NCI-H510A (cell line): ENCODE measurements around the gene CD151.

Experiments
- DNase-seq: peaks from one replicate; lab custom pipeline; 2025; lab: John Stamatoyannopoulos, UW

CD151 gene

DNA sequence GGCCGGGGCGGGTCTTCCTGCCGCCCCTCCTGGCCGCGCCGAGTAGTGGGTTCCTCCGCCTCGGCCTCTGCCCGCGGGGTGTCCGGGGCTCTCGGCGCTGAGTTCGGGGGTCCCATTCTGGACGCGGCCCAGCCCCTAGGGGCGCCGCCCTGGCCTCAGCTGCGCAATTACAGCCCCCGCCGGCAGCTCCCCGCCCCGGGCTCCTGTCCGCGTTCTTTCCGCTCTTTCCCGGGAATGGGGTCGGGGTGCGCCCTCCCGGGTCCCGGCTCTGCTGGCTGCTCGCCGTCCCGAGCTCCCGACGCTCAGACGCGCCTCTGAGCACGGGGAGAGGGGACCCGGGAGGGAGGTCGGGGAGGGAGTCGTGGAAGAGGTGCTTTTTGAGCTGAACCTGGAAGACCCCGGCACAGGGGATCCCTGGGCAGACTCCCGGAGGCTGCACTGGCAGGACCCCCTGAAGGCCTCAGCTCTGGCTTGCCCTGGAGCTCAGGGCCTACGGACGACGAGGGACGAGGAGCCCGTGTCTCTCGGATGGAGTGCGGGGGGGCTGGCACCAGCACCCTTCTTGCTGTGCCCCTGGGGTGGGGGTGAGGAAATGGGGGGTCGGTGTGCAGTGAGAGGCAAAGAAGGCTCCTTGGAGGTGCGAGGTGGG lies 10.5 kb downstream of the CD151 start:
- no peak for DNase-seq

DNA sequence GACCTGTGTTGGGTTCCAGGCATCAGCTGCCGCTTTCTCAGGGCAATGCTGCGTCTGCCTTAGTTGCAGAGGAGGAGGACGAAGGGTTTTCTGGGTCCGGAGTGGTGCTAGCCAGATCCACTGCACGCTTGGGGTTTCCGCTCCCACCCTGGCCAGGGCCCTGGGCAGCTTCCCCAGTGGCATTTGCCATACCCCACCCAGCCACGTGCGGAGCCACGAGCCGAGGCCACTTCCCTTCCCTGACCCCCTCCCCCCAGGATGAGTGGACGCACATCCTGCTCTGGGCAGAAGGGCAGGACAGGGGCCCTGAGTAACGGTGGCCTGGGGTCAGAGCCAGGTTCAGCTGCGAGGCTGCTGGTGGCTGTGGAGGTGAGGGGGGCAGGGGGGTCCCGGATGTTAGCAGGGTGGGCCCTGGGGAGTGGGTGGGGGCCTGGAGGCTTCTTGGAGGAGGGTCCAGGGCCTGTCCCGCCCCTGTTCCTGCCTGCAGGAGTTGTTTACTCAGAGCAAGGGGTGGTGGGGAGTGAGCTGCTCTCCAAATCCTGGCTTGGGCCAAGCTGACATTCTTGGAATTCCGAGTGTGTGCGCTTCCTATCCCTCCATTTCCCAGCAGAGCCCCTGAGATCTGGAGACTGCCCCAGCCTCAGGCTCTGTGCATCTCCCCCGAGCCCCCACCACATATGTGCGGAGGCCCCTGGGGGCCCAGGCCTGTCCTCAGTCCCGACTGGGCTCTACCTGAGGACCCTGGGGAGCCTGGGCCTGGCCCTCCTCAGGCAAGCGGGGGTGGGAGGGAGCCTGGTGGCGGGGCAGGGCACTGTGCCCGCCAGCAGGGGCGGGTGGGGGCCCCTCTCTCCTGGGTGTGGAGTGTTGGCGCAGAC lies 11.3 kb downstream of the CD151 start:
- DNase-seq: no peak

DNA sequence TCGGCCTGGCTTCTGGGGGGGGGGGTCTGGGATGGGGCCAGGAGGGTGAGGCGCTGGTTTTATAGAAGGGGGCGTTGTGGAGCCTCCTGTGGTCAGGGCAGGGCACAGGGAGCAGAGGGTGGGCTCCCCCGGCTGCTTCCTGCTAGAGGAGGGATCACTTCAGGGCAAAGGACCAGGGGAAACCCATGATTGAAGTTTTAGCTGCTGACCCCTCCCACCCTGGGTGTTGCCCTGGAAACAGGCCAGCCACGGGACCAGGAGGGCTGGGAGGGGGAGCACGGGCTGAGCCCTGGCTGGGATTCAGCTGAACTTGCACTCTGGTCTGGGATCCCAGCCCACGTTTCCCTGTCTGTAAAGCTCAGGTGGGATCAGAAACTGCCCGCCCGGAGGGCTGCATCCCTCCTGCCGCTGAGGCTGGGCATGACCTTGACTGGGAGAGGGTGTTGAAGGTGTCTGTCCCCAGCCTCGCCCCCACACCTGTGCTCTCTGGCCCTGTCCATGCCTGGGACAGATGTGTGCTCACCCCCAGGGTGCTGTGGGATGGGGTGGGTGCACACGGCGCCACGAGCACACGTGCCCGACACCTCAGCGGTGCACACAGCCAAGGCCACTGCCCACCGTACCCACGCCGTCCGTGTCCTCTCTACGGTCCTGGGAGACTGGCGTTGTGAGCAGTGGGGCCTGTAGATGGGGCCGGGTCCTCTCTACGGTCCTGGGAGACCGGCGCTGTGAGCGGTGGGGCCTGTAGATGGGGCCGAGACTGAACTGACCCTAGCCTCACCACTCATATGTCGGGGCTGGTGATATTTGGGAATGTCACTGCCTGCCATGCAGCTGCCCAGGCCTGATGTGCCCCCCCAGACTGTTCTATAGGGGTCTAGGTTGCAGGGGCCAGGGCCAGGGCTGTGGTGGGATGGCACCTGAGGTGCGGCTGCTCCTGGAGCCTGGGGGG lies 12.2 kb downstream of the CD151 start:
- no peak for DNase-seq

DNA sequence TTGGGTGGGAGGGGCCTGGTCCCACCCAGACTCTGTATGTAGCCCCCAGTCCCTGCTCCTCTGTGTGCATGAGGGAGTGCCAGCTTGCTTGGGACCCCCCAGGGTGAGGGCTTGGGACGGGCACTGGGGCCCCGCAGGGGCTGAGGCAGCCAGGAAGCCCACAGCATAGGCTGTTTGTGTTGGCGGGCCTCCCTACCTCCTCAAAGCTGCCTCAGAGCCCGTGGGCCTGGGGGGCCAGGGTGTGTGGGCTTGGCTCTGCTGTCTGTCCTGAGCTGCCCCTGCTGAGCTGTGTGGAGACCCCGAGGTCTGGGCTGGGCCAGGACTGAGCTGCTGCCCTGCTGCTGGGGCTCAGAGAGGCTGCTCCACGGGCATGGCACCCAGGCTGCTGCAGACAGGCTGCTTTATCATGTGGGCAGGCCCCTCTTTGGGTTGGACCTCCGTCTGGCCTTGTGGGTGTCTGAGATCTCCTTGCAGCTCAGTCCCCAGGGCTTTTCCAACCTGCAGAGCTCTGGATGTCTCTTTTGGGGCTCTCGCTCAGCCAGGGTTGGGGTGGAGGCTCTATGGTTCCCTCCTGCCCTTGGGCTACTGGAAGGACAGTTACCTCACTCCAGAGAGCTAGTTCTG lies 13.2 kb downstream of the CD151 start:
- DNase-seq: no peak

DNA sequence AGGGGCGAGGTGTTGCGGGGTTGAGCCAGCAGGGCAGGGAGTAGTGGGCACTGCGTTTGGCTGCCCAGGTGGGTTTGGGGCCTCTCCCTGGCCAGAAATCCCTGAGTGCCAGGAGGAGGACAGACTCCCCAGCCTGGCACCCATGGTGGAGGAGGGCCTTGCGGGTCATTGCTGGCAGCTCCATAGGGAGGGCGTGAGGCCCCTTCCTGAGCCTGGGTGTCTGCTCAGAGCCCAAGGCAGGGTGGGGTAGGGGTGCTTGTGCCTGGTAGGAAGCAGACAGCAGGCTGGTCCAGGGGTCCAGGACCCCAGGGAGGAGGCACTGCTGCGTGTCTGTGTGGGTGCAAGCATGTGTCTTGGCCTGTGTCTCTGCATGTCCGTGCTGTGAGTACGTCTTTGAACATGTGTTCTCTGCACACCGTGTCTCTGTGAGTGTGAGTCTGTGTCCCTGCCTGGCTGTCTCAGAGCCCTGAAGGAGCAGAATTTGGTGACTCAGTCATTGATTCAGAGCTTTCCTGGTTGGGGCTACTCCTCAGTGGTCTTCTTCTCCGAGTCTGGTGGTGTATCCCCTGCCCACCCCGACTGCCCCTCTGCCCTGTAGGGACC lies 13.8 kb downstream of the CD151 start:
- no peak for DNase-seq

DNA sequence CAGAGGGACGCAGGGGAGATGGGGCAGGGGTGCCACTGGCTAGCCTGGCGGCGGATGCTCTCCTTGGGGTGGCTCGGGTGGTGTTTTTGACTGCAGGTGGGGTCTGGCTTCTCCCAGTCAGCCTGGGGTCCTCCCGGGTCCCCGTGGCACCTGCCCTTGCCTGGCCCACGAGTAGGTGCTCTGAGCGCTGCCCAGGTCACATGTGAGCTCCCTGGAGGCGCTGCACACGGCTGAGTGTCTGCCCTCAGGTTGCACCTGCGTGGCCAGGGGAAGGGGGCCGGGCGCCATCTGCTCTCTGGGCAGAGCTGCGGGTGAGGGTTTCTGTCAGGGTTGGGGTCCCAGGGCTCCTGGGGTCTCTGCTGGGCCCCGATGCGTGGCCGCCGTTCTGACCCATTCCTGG lies 15.1 kb downstream of the CD151 start:
- DNase-seq: no peak

DNA sequence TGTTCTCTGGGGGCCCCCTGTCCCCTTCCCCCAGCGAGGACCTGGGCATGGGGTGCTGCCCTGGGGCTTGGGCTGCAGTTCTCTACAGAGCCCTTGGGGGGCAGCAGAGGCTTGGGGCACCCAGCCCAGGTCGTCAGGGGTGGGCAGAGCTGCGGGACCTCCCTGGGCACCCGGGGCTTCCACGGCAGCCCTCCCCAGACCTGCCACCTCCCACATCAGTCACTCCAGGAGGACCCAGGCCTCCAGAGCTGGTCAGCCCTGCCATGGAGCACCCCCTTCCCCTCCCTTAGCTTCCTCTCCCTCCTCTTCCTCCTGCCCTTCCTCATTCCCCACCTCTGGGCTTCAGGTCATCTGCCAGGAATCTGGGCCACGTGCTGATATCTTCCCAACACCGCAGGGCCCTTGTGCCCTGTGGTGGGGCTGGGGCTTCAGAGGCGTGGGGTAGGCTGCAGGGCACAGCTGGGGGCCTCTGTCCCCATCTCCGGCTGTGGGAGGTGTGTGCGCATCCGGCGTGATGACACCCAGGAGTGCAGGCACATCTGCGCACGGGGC lies 15.7 kb downstream of the CD151 start:
- DNase-seq: no peak

DNA sequence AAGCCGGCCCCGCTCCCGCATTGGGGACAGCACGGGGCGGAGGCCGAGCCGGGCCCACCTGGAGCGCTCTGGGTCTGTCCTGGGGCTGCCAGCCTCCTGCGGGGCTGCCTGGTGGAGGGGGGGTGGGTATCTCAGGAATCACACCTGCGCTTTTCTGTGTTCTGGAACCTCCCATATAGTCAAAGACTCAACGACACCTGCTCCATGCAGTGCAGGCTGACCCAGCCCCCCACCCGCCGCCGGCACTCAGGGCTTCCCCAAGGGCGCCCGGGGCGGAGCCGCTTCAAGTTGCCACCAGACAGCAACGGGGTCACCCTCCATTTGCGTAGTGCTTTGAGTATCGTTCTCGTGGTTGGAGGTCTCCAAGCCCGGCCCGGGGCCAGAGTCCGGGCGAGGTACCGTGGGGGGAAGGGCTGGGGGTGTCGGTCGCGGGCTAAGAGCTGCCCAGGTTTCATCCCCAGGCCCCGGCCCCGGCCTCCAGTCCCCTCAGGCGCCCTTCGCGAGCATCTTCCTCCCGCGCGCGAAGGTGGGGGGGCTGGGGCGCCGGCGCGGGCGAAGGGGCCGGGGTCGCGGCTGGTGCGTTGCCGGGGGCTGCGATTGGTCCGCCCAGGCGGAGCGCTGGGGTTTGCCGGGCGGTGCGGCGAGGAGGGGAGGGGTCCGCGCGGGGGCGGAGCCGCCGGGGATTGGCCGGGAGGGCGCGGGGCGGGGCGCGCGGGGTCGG lies 16.5 kb downstream of the CD151 start:
- peak; percentile 41 for DNase-seq

DNA sequence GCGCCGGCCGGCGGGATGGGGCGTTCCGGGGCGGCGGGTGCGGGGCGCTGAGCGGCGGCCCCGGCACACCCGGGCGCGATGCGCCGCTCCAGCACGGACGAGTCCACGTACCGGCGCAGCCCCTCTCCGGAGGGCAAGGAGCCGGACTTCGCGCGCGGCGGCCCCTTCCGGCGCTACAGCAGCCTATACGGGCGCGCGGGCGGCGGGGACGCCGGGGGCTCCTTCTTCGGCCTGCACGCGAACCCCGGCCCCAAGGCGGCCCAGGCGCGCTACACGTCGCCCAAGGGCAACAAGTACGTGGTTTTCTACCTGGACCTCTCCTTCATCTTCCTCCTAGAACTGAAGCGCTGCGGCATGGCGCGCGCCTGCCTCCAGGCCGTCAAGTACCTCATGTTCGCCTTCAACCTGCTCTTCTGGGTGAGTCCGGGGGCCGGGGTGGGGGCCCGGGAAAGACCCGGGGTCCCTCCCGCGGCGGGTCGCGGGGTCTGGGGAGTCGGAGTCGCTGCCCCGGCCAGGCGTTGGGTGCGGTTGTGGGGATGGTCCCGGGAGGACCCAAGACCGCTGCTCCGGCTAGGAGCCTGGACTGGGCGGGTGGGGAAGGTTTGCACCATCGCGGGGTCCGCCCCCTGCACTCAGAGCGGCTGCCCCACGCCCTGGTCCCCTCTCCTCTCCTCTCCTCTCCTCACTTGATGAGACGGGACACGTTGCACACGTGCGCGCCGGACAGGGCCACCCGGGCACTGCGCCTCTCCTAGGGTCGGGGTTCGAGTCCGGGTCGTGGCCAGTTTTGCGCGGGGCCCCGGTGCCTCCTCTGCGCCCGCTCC lies 17.4 kb downstream of the CD151 start:
- DNase-seq: no peak

DNA sequence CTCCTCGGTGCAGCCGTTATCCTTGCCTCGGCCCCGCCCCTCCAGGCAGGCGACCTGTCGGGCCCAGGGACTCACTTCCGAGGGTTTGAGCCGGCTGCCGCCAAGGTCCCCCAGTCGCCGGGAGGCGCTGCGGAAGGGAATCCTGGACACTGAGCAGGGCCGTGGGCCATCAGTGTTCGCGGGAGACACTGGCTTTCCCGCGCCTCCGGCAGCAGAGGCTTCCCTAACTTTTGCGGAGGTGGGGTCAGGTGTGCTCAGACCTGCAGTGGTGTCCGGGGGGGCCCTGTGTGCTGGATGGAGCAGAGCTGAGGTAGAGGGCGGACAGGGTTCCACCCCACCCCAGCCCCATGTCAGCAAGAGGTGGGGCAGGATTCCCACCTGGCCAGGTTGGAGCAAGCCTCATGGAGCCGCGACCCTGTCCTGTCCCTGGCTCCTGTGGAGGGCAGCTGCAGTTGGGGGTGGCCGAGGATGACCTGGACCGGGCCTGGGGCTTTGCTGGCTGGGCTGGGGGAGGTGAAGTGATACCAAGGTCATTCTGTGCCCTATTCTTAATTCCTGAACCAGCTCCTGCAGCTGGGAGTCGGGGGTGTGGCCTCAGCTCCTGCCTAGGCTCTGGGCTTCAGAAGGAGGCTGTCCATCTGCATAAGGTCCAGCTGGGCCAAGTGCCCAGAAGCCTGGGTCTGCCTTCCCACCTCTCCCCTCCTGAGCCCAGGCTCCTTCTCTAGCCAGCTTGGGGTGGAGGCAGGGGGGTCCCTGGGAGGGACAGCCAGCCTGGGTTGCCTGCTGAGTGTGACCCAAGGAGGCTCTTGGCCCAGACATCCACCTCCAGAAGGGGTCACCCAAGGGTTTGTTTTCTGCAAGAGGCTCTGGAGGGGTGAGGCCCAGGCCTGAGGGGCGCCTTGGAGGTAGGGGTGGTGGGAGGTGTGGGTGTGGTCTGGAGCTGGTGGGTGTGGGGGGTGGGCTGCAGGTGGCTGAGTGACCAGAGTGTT lies 18.3 kb downstream of the CD151 start:
- DNase-seq: peak; percentile 27

DNA sequence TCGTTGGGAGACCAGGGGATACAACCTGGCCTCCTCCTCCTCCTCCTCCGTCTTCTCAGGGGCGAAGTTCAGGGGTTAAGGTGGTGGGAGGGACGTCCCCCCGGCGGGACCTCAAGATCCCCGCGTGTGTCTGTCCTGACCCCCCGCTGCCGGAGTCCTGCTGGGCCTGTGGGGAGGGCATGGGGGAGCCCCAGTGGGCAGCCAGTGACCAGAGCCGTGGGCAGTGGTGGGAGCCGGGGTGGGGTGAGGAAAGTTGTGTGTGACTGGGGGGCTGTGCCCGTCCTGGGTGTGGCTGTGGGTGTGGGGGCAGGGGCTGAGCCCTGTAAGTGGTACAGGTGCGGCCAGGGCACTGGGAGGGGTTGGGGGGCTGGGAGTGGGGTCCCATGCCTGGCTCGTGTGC lies 20.0 kb downstream of the CD151 start:
- DNase-seq: no peak

DNA sequence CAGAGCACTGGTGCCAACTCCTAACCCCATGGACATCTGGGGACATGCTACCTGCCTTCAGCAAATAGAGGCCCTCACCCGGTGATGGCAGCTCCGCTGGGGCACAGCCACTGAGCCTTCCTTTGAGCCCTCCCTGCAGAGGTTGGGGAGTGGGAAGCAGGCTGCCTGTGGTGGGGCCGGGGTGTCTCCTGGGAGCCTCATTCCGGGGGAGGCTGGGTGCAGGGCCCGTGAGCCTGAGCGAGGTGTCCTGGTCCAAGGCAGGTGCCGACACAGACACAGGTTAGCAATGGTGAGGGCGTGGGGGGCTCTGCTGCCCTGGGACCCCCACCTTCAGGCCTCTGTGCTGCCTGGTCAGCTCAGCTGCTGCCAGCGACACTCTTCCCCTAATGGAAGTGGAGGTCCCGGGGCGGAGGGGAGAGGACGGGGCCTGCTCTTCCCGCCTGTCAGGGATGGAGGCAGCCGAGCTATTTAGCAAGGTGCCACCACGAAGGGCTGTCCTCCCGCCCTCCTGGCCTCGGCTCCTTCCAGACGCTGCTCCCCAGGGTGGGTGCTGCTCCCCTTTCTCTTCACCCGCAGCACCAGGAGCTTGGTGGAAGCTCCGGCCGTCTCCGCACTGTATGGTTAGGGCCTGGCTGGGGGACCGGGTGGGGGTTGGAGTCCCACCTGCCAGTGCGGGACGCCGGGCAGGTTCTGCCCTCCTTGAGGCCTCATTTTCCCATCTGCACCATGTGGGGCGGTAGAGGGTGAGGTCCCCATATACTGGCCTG lies 21.1 kb downstream of the CD151 start:
- no peak for DNase-seq

DNA sequence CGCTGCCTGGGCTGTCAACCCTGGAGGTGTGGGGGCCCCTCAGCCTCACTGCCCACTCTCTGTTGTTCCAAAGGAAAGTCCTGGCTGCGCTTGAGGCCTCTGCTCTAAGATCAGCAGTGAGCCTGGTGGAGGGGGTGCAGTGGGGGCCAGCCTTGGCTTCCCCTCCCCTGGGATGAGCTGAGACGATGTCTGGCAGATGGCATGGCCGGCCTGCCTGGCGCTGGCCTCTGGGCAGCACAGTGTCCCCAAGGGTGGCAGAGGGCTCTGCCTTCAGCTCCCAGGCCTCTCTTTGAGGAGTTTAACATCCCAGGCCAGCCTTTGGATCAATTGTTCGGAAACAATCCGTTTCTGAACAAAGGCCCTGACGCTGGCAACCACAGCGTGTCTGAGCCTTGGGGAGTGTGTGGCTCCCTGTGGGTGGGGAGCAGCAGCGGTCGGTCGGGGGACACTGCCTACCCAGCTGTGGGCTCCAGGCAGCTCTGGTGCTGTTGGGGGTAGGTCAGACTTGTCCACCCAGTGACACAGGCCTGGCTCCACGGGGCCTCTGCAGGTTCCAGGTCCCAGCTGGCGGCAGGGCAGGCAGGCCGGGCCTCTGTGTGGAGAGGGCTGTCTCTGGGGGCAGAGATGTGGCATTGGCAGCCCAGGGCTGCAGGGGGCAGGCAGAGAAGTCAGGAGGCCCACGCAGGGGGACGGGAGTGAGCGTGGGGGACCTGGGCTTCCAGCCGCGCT lies 22.0 kb downstream of the CD151 start:
- no peak for DNase-seq

DNA sequence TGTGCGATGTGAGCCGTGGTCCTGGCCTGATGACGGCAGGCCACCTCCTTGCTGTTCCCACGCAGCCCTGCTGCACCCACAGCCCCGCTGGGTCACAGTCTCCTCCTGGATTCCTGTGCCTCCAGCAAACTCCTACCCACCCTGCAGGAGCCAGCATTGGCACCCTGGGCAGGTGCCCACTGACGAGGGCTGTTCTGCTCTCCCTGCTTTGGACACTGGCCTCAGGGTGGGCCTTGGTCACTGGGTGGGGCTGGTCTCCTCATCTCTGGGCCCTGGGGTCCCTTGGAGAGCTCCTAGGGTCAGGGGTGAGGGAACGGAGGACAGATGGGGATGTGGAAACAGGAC lies 22.6 kb downstream of the CD151 start:
- DNase-seq: no peak

DNA sequence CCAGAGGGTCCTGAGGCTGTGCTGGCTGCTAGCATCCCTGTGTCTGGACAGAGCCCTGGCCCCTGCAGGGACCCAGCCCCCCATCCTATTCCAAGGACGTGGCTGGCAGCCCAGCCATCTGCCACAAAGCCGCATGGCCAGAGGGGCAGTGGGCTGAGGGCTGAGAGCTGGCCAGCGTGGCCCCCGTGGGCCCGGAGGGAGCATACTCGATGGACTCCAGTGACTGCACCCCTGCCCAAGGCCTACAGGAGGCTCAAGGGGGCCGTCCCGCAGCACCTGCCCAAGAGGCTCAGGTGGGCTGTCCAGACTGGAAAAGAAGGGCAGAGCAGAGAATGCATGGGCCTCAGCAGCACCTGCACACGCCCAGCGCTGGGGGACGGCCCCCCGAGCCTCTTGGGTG lies 23.0 kb downstream of the CD151 start:
- no peak for DNase-seq

DNA sequence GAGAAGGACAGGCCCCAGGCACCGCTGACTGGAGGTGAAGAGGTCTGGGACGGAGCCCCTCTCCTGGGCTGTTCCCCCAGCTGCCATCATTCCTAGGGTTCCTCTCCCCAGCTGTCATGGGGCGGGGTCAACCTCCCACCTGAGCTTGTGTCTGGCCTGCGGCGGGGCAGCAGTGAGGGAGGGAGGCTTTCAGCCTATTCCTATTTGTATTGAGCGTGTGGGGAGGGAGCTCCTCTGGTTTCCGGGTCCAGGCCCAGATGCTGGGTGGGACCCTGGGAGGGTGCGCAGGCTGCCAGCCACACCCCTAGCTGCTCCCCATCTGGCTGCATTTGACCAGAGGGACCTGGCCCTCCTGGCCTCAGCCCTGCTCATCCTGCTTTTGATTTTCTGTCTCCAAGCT lies 23.6 kb downstream of the CD151 start:
- no peak for DNase-seq
